CD14-positive monocyte (primary cell): ENCODE results near the gene HNMT. TPM values are rescaled to one million over a fixed set of nuclear protein-coding genes. Genes with fewer than 3 reads are reported as not detected.
A peak's percentile ranks its signal among the peaks of the same experiment; 100 is the strongest.

Experiments
- DNase-seq, 3 donors: peaks; one replicate each; pipeline ENCODE4 v3.0.0-alpha.2; 2011 to 2022
- H2AFZ ChIP-seq: 2 replicates; pipeline ENCODE4 v1.6.0; 2012; ENCODE audit warnings: mild to moderate bottlenecking, low read depth, low read length, inconsistent platforms; ENCODE audit not compliant: insufficient read depth, poor library complexity, severe bottlenecking
- H3K27ac ChIP-seq, 2 donors: 1 replicate in 1 of 2; 2 replicates in 1 of 2; pipeline ENCODE4 v1.5.1; 2012 to 2013; ENCODE audit warnings: low read length in 2 of 2, control low read depth in 1 of 2, inconsistent platforms in 1 of 2, low read depth in 1 of 2, mild to moderate bottlenecking in 1 of 2
- H3K27me3 ChIP-seq, 2 donors: one replicate each; pipeline versions ENCODE4 v1.6.0 to v1.6.1; 2011 to 2013; ENCODE audit warnings: low read length in 2 of 2; ENCODE audit not compliant: control insufficient read depth in 2 of 2, insufficient read depth in 2 of 2
- H3K36me3 ChIP-seq, 2 donors: replicated peaks in 1 of 2; 1 replicate in 1 of 2; 2 replicates in 1 of 2; pipeline versions ENCODE4 v1.5.1 to v1.6.1; 2012 to 2013; ENCODE audit warnings: low read length in 2 of 2, control low read depth in 1 of 2, inconsistent platforms in 1 of 2, mild to moderate bottlenecking in 1 of 2; ENCODE audit not compliant: insufficient read depth in 2 of 2, control insufficient read depth in 1 of 2
- H3K4me1 ChIP-seq, 2 donors: 1 replicate in 1 of 2; 2 replicates in 1 of 2; pipeline versions ENCODE4 v1.5.1 to v1.6.1; 2012 to 2013; ENCODE audit warnings: low read length in 2 of 2, control low read depth in 1 of 2, inconsistent platforms in 1 of 2, mild to moderate bottlenecking in 1 of 2, moderate library complexity in 1 of 2; ENCODE audit not compliant: insufficient read depth in 2 of 2, control insufficient read depth in 1 of 2
- H3K4me2 ChIP-seq: replicated peaks from 2 replicates; pipeline ENCODE3; 2012; ENCODE audit warnings: low read length, moderate library complexity, mild to moderate bottlenecking; ENCODE audit not compliant: poor library complexity, severe bottlenecking; ENCODE audit errors: extremely low read depth
- H3K4me3 ChIP-seq, 3 experiments: fragments of 200-600 bp in 1 of 3; sonication (generic) in 1 of 3; replicated peaks in 1 of 3; 1 replicate in 2 of 3; 2 replicates in 1 of 3; pipeline ENCODE4 v1.5.1; 2011 to 2013; ENCODE audit warnings: low read length in 3 of 3, mild to moderate bottlenecking in 3 of 3, control low read depth in 2 of 3, low read depth in 2 of 3, inconsistent platforms in 1 of 3, moderate library complexity in 1 of 3
- H3K79me2 ChIP-seq: 2 replicates; pipeline ENCODE4 v1.6.0; 2012; ENCODE audit warnings: mild to moderate bottlenecking, control low read depth, inconsistent platforms, low read length, moderate library complexity; ENCODE audit not compliant: insufficient read depth
- H3K9ac ChIP-seq: 2 replicates; pipeline ENCODE4 v1.6.0; 2017; ENCODE audit warnings: low read length, mild to moderate bottlenecking; ENCODE audit not compliant: insufficient read depth, poor library complexity, severe bottlenecking
- H3K9me3 ChIP-seq, 2 donors: replicated peaks in 1 of 2; 1 replicate in 1 of 2; 2 replicates in 1 of 2; pipeline versions ENCODE4 v1.5.1 to v1.6.1; 2012 to 2013; ENCODE audit warnings: low read length in 2 of 2, control low read depth in 1 of 2; ENCODE audit not compliant: control insufficient read depth in 1 of 2, insufficient read depth in 1 of 2
- H4K20me1 ChIP-seq: 2 replicates; pipeline ENCODE4 v1.6.0; 2012; ENCODE audit warnings: mild to moderate bottlenecking, low read length, control low read depth, moderate library complexity; ENCODE audit not compliant: insufficient read depth
- H3K27ac Mint-ChIP-seq, 7 donors: one replicate each; pipeline ENCODE4 v1.8.0; 2020; ENCODE audit warnings: mild to moderate bottlenecking in 7 of 7, mixed read lengths in 7 of 7, moderate library complexity in 6 of 7, inconsistent platforms in 2 of 7
- H3K27me3 Mint-ChIP-seq, 3 donors: one replicate each; pipeline ENCODE4 v1.8.0; 2021 to 2022; ENCODE audit warnings: low read depth in 3 of 3, mild to moderate bottlenecking in 3 of 3, mixed read lengths in 3 of 3, moderate library complexity in 3 of 3, inconsistent platforms in 1 of 3
- H3K36me3 Mint-ChIP-seq, 2 donors: one replicate each; pipeline ENCODE4 v1.8.0; 2020; ENCODE audit warnings: mixed read lengths in 2 of 2, inconsistent platforms in 1 of 2, mild to moderate bottlenecking in 1 of 2
- H3K4me1 Mint-ChIP-seq: one replicate; pipeline ENCODE4 v1.8.0; 2020; ENCODE audit warnings: mild to moderate bottlenecking, mixed read lengths
- H3K4me3 Mint-ChIP-seq, 2 donors: one replicate each; pipeline ENCODE4 v1.8.0; 2020; ENCODE audit warnings: mild to moderate bottlenecking in 2 of 2, mixed read lengths in 2 of 2, moderate library complexity in 1 of 2
- H3K9me3 Mint-ChIP-seq, 7 donors: one replicate each; pipeline ENCODE4 v1.8.0; 2020 to 2022; ENCODE audit warnings: mixed read lengths in 7 of 7, mild to moderate bottlenecking in 6 of 7, moderate library complexity in 6 of 7, inconsistent platforms in 2 of 7
- CTCF ChIP-seq: fragments of 200-600 bp; IDR thresholded peaks from one replicate; pipeline ENCODE4 v1.8.0; 2022; ENCODE audit warnings: antibody characterized with exemption, mild to moderate bottlenecking
- WGBS: methylation state at CpG from one replicate; pipeline ENCODE4 v1.1.5; 2013; ENCODE audit warnings: missing lambda C conversion rate; ENCODE audit not compliant: insufficient coverage; 5-methylcytosine and 5-hydroxymethylcytosine counted together
- intact Hi-C, 2 donors: fragments of 100-400 bp; cut with micrococcal nuclease; formaldehyde crosslinking; loops; one replicate each; pipeline versions ENCODE4 v1.15.0 to v1.15.1; 2023
- polyA plus RNA-seq, 3 donors: library from polyadenylated mRNA; depleted of rRNA in 1 of 3; unstranded in 2 of 3; stranded (reverse) in 1 of 3; fragments of 300-500 nt in 2 of 3; fragments of >200 nt in 1 of 3; fragmentation: Illumina TruSeq in 2 of 3; gene quantifications; 1 replicate in 2 of 3; 2 replicates in 1 of 3; pipeline ENCODE4 v1.2.3, GENCODE V29; 2012 to 2021

The HNMT gene
- polyA plus RNA-seq, 3 donors: 83.0 to 118 (median 109) TPM

GRCh38 chr2:137963535-137964065, 673 bp upstream of the HNMT start:
- peak overlapping the region; percentile 71 for H2AFZ ChIP-seq
- H3K4me3 Mint-ChIP-seq: peak overlapping the region; percentile 84 to 98
- intact Hi-C loops: loop anchor here in 1 of 2 donors (10.0 kb wide), 1 partner anchor 541 kb away; the partner anchor contains the start of gene SPOPL

More at GRCh38 chr2:137963535-137964065, 673 bp upstream of the HNMT start:
- TF ChIP-seq CTCF: no peak
- Histone ChIP-seq H3K36me3 (no peaks in the 10 kb centered on the region), H3K79me2 (peaks cover 41% of the 10 kb centered on the region), H4K20me1 (no peaks in the 10 kb centered on the region), H3K27me3 (no peaks in the 10 kb centered on the region), H3K4me1 (peaks cover 69 to 82% of the 10 kb centered on the region in 2 donors), H3K9me3 (no peaks in the 10 kb centered on the region), H3K4me3 (peak overlapping the region; percentile 88 to 100 (median 94)), H3K27ac (peak overlapping the region; percentile 79 to 91), H3K9ac (peak overlapping the region; percentile 68), H3K4me2 (peak overlapping the region; percentile 90)
- peaks cover 0 to 2% (median 0%) of the 10 kb centered on the region in 3 donors for H3K27me3 Mint-ChIP-seq
- 72% methylated on average over 7 of the region's 9 CpGs for WGBS
- H3K4me1 Mint-ChIP-seq: peaks cover 83% of the 10 kb centered on the region
- H3K36me3 Mint-ChIP-seq: peaks cover 8 to 18% of the 10 kb centered on the region in 2 donors
- peaks cover 0 to 9% (median 4%) of the 10 kb centered on the region in 7 donors for H3K9me3 Mint-ChIP-seq
- peak overlapping the region; percentile 91 to 98 (median 95) for H3K27ac Mint-ChIP-seq
- no peak for DNase-seq
